Tibial nerve (tissue), 4 donors: ENCODE data around the gene SULT1E1.

ENCODE experiments used
- EP300 ChIP-seq, 2 donors: sonication (generic); formaldehyde crosslinking; IDR thresholded peaks; one replicate each; pipeline ENCODE4 v1.6.1; 2017; ENCODE audit warnings: antibody characterized with exemption in 2 of 2, mild to moderate bottlenecking in 1 of 2
- POLR2A ChIP-seq, 2 donors: fragments of 450-650 bp; IDR thresholded peaks; one replicate each; pipeline ENCODE4 v1.6.1; 2017; ENCODE audit warnings: antibody characterized with exemption in 2 of 2, mild to moderate bottlenecking in 2 of 2, moderate library complexity in 2 of 2
- TF ChIP-seq, protein P1 (sequence below), 5 experiments: fragments of 200-600 bp in 3 of 5; fragments of 450-650 bp in 2 of 5; sonication (generic) in 3 of 5; IDR thresholded peaks; one replicate each; pipeline ENCODE4 v1.5.1; 2016 to 2019; ENCODE audit warnings: antibody characterized with exemption in 5 of 5, mild to moderate bottlenecking in 3 of 5, moderate library complexity in 2 of 5

DNA sequence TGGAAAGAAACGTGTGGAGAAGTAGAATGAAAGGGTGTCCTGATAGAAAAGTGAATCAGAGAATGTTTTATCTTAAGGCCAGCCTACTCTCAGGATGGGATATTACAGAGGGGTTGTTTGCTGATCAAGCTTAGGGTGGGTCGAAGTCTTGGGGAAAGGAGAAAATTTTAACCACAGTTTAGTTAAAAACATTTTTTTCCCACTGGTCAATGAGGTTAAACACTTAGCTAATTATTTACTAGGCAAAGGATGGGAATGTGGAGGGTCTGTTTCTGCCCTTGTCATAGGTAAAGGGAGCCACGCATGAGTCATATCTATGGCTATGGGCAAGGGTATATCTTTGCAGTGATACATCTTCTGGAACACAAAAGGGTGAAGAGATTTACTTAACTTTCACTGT is 16.1 kb upstream of the SULT1E1 start:
- TF ChIP-seq POLR2A (IDR thresholded peaks at IDR 0.05) (no peak), EP300 (IDR thresholded peaks at IDR 0.05) (no peak)
- TF ChIP-seq, protein P1, sequence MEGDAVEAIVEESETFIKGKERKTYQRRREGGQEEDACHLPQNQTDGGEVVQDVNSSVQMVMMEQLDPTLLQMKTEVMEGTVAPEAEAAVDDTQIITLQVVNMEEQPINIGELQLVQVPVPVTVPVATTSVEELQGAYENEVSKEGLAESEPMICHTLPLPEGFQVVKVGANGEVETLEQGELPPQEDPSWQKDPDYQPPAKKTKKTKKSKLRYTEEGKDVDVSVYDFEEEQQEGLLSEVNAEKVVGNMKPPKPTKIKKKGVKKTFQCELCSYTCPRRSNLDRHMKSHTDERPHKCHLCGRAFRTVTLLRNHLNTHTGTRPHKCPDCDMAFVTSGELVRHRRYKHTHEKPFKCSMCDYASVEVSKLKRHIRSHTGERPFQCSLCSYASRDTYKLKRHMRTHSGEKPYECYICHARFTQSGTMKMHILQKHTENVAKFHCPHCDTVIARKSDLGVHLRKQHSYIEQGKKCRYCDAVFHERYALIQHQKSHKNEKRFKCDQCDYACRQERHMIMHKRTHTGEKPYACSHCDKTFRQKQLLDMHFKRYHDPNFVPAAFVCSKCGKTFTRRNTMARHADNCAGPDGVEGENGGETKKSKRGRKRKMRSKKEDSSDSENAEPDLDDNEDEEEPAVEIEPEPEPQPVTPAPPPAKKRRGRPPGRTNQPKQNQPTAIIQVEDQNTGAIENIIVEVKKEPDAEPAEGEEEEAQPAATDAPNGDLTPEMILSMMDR (IDR thresholded peaks at IDR 0.05), result no peak
